IMR-90 (cell line): ENCODE measurements around the gene THPO. TPM values are rescaled to one million over a fixed set of nuclear protein-coding genes. Genes with fewer than 3 reads are reported as not detected.

Source experiments
- ATAC-seq: fragments of 200-7000 bp; cut with Tn5 transposase; 2 replicates; pipeline ENCODE4 v1.9.1; 2020; ENCODE audit warnings: low read depth, mild to moderate bottlenecking, moderate library complexity
- BruUV-seq: library from RNA; stranded (reverse); fragments of 400-500 nt; replicated peaks from 2 replicates; lab custom pipeline; 2021; lab: Mats Ljungman, UMichigan
- CTCF ChIA-PET: fragments of 300-600 bp; formaldehyde crosslinking; extraction: SDS; loops from one replicate; lab custom pipeline; 2021; ENCODE audit warnings: antibody characterized with exemption; lab: Yijun Ruan, JAX
- POLR2A ChIA-PET: fragments of 300-600 bp; sonication (Branson Sonifier 250); formaldehyde crosslinking; loops from one replicate; lab custom pipeline; 2022; ENCODE audit warnings: antibody characterized with exemption; ENCODE audit not compliant: unreplicated experiment; lab: Charles Lee
- DNase-seq: peaks from one replicate; pipeline ENCODE4 v3.0.0; 2013
- H2AFZ ChIP-seq: replicated peaks from 2 replicates; pipeline ENCODE3; 2013; ENCODE audit warnings: low read length, mild to moderate bottlenecking; ENCODE audit not compliant: poor library complexity
- H2AK5ac ChIP-seq: 2 replicates; pipeline ENCODE4 v1.6.1; 2013; ENCODE audit warnings: low read depth, low read length, inconsistent platforms
- H2AK9ac ChIP-seq: replicated peaks from 2 replicates; pipeline ENCODE3; 2013; ENCODE audit warnings: mild to moderate bottlenecking, low read depth, low read length, moderate library complexity; ENCODE audit not compliant: poor library complexity
- H2BK120ac ChIP-seq: 2 replicates; pipeline ENCODE4 v1.6.1; 2013; ENCODE audit warnings: low read depth, low read length, inconsistent platforms
- H2BK15ac ChIP-seq: 3 replicates; pipeline ENCODE4 v1.6.1; 2013; ENCODE audit warnings: low read depth, low read length, inconsistent platforms
- H2BK20ac ChIP-seq: 2 replicates; pipeline ENCODE4 v1.6.1; 2013; ENCODE audit warnings: low read depth, mild to moderate bottlenecking, inconsistent platforms, low read length, moderate library complexity
- H2BK5ac ChIP-seq: 2 replicates; pipeline ENCODE4 v1.6.1; 2013; ENCODE audit warnings: mild to moderate bottlenecking, low read depth, low read length, inconsistent platforms; ENCODE audit not compliant: poor library complexity, severe bottlenecking
- H3K14ac ChIP-seq: replicated peaks from 2 replicates; pipeline ENCODE4 v1.6.1; 2013; ENCODE audit warnings: low read depth, low read length, inconsistent platforms
- H3K18ac ChIP-seq: 2 replicates; pipeline ENCODE4 v1.6.1; 2013; ENCODE audit warnings: low read depth, low read length, control low read depth
- H3K23ac ChIP-seq: 2 replicates; pipeline ENCODE4 v1.6.1; 2013; ENCODE audit warnings: low read depth, low read length, inconsistent platforms
- H3K27ac ChIP-seq: 2 replicates; pipeline ENCODE4 v1.5.1; 2013; ENCODE audit warnings: mild to moderate bottlenecking, control low read depth, low read length; ENCODE audit not compliant: insufficient read depth
- H3K27me3 ChIP-seq: 2 replicates; pipeline ENCODE4 v1.6.1; 2013; ENCODE audit warnings: low read length; ENCODE audit not compliant: control insufficient read depth, insufficient read depth
- H3K36me3 ChIP-seq: 2 replicates; pipeline ENCODE4 v1.6.1; 2013; ENCODE audit warnings: low read length, mixed read lengths; ENCODE audit not compliant: control insufficient read depth, insufficient read depth
- H3K4ac ChIP-seq: 2 replicates; pipeline ENCODE4 v1.6.1; 2013; ENCODE audit warnings: low read depth, low read length, inconsistent platforms
- H3K4me1 ChIP-seq: 2 replicates; pipeline ENCODE4 v1.6.1; 2013; ENCODE audit warnings: low read length, mixed read lengths; ENCODE audit not compliant: control insufficient read depth, insufficient read depth
- H3K4me2 ChIP-seq: 2 replicates; pipeline ENCODE4 v1.6.1; 2013; ENCODE audit warnings: low read depth, mild to moderate bottlenecking, control low read depth, low read length, moderate library complexity
- H3K4me3 ChIP-seq: 2 replicates; pipeline ENCODE4 v1.5.1; 2013; ENCODE audit warnings: low read depth, mild to moderate bottlenecking, control low read depth, low read length, moderate library complexity; ENCODE audit not compliant: insufficient read depth
- H3K56ac ChIP-seq: 2 replicates; pipeline ENCODE4 v1.6.1; 2013; ENCODE audit warnings: low read length, inconsistent platforms; ENCODE audit not compliant: insufficient read depth; ENCODE audit errors: extremely low read depth
- H3K79me1 ChIP-seq, 2 experiments: 2 replicates each; pipeline ENCODE4 v1.6.1; 2013; ENCODE audit warnings: low read length in 2 of 2, inconsistent platforms in 1 of 2, low read depth in 1 of 2
- H3K9ac ChIP-seq: 2 replicates; pipeline ENCODE4 v1.6.1; 2013; ENCODE audit warnings: low read depth, low read length, control low read depth
- H3K9me1 ChIP-seq: 2 replicates; pipeline ENCODE4 v1.6.1; 2013; ENCODE audit warnings: low read length, inconsistent platforms; ENCODE audit not compliant: insufficient read depth
- H3K9me3 ChIP-seq: 2 replicates; pipeline ENCODE4 v1.6.1; 2013; ENCODE audit warnings: low read length; ENCODE audit not compliant: control insufficient read depth, insufficient read depth
- H4K20me1 ChIP-seq: 2 replicates; pipeline ENCODE4 v1.6.1; 2013; ENCODE audit warnings: low read length, inconsistent platforms; ENCODE audit not compliant: insufficient read depth
- H4K5ac ChIP-seq: 2 replicates; pipeline ENCODE4 v1.6.1; 2013; ENCODE audit warnings: mild to moderate bottlenecking, low read depth, low read length, control low read depth
- H4K8ac ChIP-seq, 2 experiments: 2 replicates each; pipeline ENCODE4 v1.6.1; 2013; ENCODE audit warnings: low read depth in 2 of 2, low read length in 2 of 2, control low read depth in 1 of 2, inconsistent platforms in 1 of 2
- H4K91ac ChIP-seq: 2 replicates; pipeline ENCODE4 v1.6.1; 2013; ENCODE audit warnings: low read depth, low read length, inconsistent platforms; ENCODE audit not compliant: insufficient read depth
- BHLHE40 ChIP-seq: fragments of 150-350 bp; IDR thresholded peaks from 2 replicates; pipeline ENCODE4 v1.6.1; 2016; ENCODE audit warnings: mild to moderate bottlenecking, low read depth, low read length
- CHD1 ChIP-seq: IDR thresholded peaks from 2 replicates; pipeline ENCODE4 v1.6.1; 2012; ENCODE audit warnings: low read depth, low read length, improper control_type of control experiment
- ELK1 ChIP-seq: fragments of 150-350 bp; IDR thresholded peaks from 2 replicates; pipeline ENCODE4 v1.6.1; 2016; ENCODE audit warnings: low read depth, mild to moderate bottlenecking, low read length, moderate library complexity, borderline replicate concordance
- FOS ChIP-seq: fragments of 150-350 bp; IDR thresholded peaks from 2 replicates; pipeline ENCODE4 v1.6.1; 2016; ENCODE audit warnings: low read depth, low read length
- MAFK ChIP-seq: IDR thresholded peaks from 2 replicates; pipeline ENCODE4 v1.6.1; 2012; ENCODE audit warnings: low read depth, low read length, improper control_type of control experiment
- POLR2A ChIP-seq: IDR thresholded peaks from 2 replicates; pipeline ENCODE4 v1.6.1; 2012; ENCODE audit warnings: mild to moderate bottlenecking, low read depth, low read length
- RAD21 ChIP-seq: IDR thresholded peaks from 2 replicates; pipeline ENCODE4 v1.6.1; 2012; ENCODE audit warnings: low read length, improper control_type of control experiment
- RCOR1 ChIP-seq: IDR thresholded peaks from 2 replicates; pipeline ENCODE4 v1.6.1; 2012; ENCODE audit warnings: mild to moderate bottlenecking, low read length, improper control_type of control experiment; ENCODE audit not compliant: insufficient replicate concordance
- RFX5 ChIP-seq: IDR thresholded peaks from 2 replicates; pipeline ENCODE4 v1.8.0; 2012; ENCODE audit warnings: low read depth, mild to moderate bottlenecking, low read length, moderate library complexity
- SMC3 ChIP-seq: fragments of 150-350 bp; IDR thresholded peaks from 2 replicates; pipeline ENCODE4 v1.6.1; 2016; ENCODE audit warnings: low read depth, mild to moderate bottlenecking, antibody characterized with exemption, low read length, moderate library complexity
- USF2 ChIP-seq: fragments of 150-350 bp; IDR thresholded peaks from 2 replicates; pipeline ENCODE4 v1.6.1; 2017; ENCODE audit warnings: mild to moderate bottlenecking, antibody characterized with exemption, low read length, low read depth
- WGBS, 2 experiments: methylation state at CpG; one replicate each; pipeline versions ENCODE4 v1.1.5 to v1.1.7; 2013; ENCODE audit warnings: missing lambda C conversion rate in 2 of 2; ENCODE audit not compliant: insufficient read length in 1 of 2; ENCODE audit errors: extremely low coverage in 2 of 2; 5-methylcytosine and 5-hydroxymethylcytosine counted together
- dilution Hi-C: fragments of 300-500 bp; cut with HindIII; formaldehyde crosslinking; loops from one replicate; pipeline ENCODE4 v1.14.3; 2018; ENCODE audit warnings: low sequenced_read_pairs; ENCODE audit not compliant: unreplicated experiment
- in situ Hi-C: fragments of 300-500 bp; cut with MboI; formaldehyde crosslinking; loops from 3 replicates; pipeline ENCODE4 v1.14.3; 2019; ENCODE audit warnings: low sequenced_read_pairs, inconsistent platforms, mixed read lengths
- intact Hi-C: fragments of 100-400 bp; cut with micrococcal nuclease; formaldehyde crosslinking; loops from 2 replicates; pipeline ENCODE4 v1.10.0; 2022
- polyA plus RNA-seq, 3 experiments: library from polyadenylated mRNA; depleted of rRNA; stranded (reverse); fragments of >200 nt; gene quantifications; 2 replicates each; pipeline ENCODE4 v1.2.3, GENCODE V29; 2012; ENCODE audit warnings: low replicate concordance in 1 of 3
- total RNA-seq: library from RNA; depleted of rRNA; stranded (reverse); fragments of >200 nt; gene quantifications from 2 replicates; pipeline ENCODE4 v1.2.3, GENCODE V29; 2012
- TF ChIP-seq, protein P1 (sequence below): conservative IDR thresholded peaks from 2 replicates; pipeline ENCODE4 v1.5.1; 2012; ENCODE audit warnings: mild to moderate bottlenecking, low read depth, low read length, improper control_type of control experiment

Gene THPO
- total and polyA plus RNA-seq, 2 of the 4 experiments (the other 2 are of a cell fraction), result not detected

GRCh38 chr3:184362668-184363546 lies 15.1 kb downstream of the THPO start:
- Histone ChIP-seq H2BK120ac (peak overlapping the region; percentile 25; the same call in 1 of the 2 replicates), H3K4me3 (peak overlapping the region; percentile 56), H3K79me1 (peaks cover 8 to 49% of the 10 kb centered on the region in 2 experiments), H2AK9ac (peak overlapping the region; percentile 96), H4K5ac (peak overlapping the region; percentile 65), H4K91ac (peak overlapping the region; percentile 46), H2BK15ac (no peak overlapping the region; the same call in 2 of the 3 replicates), H2AFZ (peak overlapping the region; percentile 92), H3K18ac (peak overlapping the region; percentile 61; the same call in 1 of the 2 replicates), H2BK20ac (no peak overlapping the region), H3K4ac (peak overlapping the region; percentile 90), H3K9me3 (no peaks in the 10 kb centered on the region), H3K27ac (peak overlapping the region; percentile 95), H3K27me3 (no peaks in the 10 kb centered on the region), H3K36me3 (peaks cover 10% of the 10 kb centered on the region), H4K8ac (peak overlapping the region; percentile 7 to 80; a peak in 3 of 4 replicates), H3K4me2 (peak overlapping the region; percentile 95), H3K9ac (peak overlapping the region; percentile 89), H3K14ac (peak overlapping the region; percentile 94), H3K4me1 (peaks cover 7% of the 10 kb centered on the region), H2BK5ac (peak overlapping the region; percentile 93), H2AK5ac (peak overlapping the region; percentile 85), H4K20me1 (peaks cover 11% of the 10 kb centered on the region), H3K9me1 (peaks cover 10% of the 10 kb centered on the region; the same call in 1 of the 2 replicates), H3K23ac (peak overlapping the region; percentile 91), H3K56ac (peak overlapping the region; percentile 81)
- in situ Hi-C loops (no loop called here), intact Hi-C loops (loop anchor here (2.0 kb wide), 1 partner anchor 48 kb away; the partner anchor contains the start of gene EIF4G1), dilution Hi-C loops (loop anchor here (25.0 kb wide), 1 partner anchor 174 kb away; no protein-coding TSS in a partner anchor)
- DNase-seq, result peak; percentile 97
- CTCF ChIA-PET, result interaction anchor here (1.0 to 1.1 kb wide), 2 partner anchors 9 kb away, joined by 6 to 11 read pairs; no protein-coding TSS in a partner anchor
- WGBS, 2 experiments, result 0% methylated on average over 36 of the region's 68 CpGs; no CpG with 5 or more reads in 1 of the 2 experiments
- POLR2A ChIA-PET, result interaction anchor here (0.6 kb wide), 1 partner anchor 538 kb away, joined by 7 read pairs; no protein-coding TSS in a partner anchor
- ATAC-seq, result peak; percentile 64
- BruUV-seq, result TSS peak; percentile 30
- TF ChIP-seq ELK1 (no peak), CHD1 (no peak), FOS (no peak), USF2 (no peak), RCOR1 (no peak), POLR2A (peak; percentile 74), BHLHE40 (no peak), RAD21 (peak; percentile 28; the same call in 1 of the 2 replicates), SMC3 (peak; percentile 28; the same call in 1 of the 2 replicates), MAFK (no peak), RFX5 (no peak)
- TF ChIP-seq, protein P1, sequence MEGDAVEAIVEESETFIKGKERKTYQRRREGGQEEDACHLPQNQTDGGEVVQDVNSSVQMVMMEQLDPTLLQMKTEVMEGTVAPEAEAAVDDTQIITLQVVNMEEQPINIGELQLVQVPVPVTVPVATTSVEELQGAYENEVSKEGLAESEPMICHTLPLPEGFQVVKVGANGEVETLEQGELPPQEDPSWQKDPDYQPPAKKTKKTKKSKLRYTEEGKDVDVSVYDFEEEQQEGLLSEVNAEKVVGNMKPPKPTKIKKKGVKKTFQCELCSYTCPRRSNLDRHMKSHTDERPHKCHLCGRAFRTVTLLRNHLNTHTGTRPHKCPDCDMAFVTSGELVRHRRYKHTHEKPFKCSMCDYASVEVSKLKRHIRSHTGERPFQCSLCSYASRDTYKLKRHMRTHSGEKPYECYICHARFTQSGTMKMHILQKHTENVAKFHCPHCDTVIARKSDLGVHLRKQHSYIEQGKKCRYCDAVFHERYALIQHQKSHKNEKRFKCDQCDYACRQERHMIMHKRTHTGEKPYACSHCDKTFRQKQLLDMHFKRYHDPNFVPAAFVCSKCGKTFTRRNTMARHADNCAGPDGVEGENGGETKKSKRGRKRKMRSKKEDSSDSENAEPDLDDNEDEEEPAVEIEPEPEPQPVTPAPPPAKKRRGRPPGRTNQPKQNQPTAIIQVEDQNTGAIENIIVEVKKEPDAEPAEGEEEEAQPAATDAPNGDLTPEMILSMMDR, result peak; percentile 68
